ENCODE results near the gene USP9X.
"Not testable (repeated sequence)": the region's sequence is repeated elsewhere in the genome, so short reads cannot be mapped to it uniquely, and the experiment has no call there.

Gene USP9X

GRCh38 chrX:41258226-41258625 is 173.0 kb downstream of the USP9X start:
- no peak for DNase-seq (ENCODE audit: low read depth, low spot score)

GRCh38 chrX:41258871-41259270 is 173.6 kb downstream of the USP9X start:
- no peak for DNase-seq (ENCODE audit: low read depth, low spot score)
- no peak overlapping the region for H3K4me3 ChIP-seq (ENCODE audit: low read length)

More at GRCh38 chrX:41258226-41258625, 173.0 kb downstream of the USP9X start:
- no peak overlapping the region for H3K4me3 ChIP-seq (ENCODE audit: low read length)

- no peak for DNase-seq (ENCODE audit: low read depth, low spot score)
- no peak overlapping the region for H3K4me3 ChIP-seq (ENCODE audit: low read length)
These were observed 174.3 kb downstream of the USP9X start for GRCh38 chrX:41259516-41259915.

- no peak for DNase-seq (ENCODE audit: low read depth, low spot score)
- no peak overlapping the region for H3K4me3 ChIP-seq (ENCODE audit: low read length)
These were observed 180.4 kb downstream of the USP9X start for GRCh38 chrX:41265615-41266014.

GRCh38 chrX:41273638-41274037 is 188.4 kb downstream of the USP9X start:
- DNase-seq (ENCODE audit: low read depth, low spot score), result no peak
- no peak overlapping the region for H3K4me3 ChIP-seq (ENCODE audit: low read length)

GRCh38 chrX:41275661-41276609 is 190.7 kb downstream of the USP9X start:
- DNase-seq (ENCODE audit: low read depth, low spot score), result no peak
- peak overlapping the region; percentile 44 for H3K4me3 ChIP-seq (ENCODE audit: low read length)

- no peak overlapping the region for H3K4me3 ChIP-seq (ENCODE audit: low read length)
- no peak for DNase-seq (ENCODE audit: low read depth, low spot score)
These were observed 191.6 kb downstream of the USP9X start for GRCh38 chrX:41276661-41277506.

GRCh38 chrX:41282307-41282706 is 197.1 kb downstream of the USP9X start:
- not testable (repeated sequence) for DNase-seq (ENCODE audit: low read depth, low spot score); H3K4me3 ChIP-seq (ENCODE audit: low read length)

- DNase-seq (ENCODE audit: low read depth, low spot score); H3K4me3 ChIP-seq (ENCODE audit: low read length): not testable (repeated sequence)
These were observed 200.7 kb downstream of the USP9X start for GRCh38 chrX:41285928-41286327.

All from Jurkat, Clone E6-1 (cell line).